Medulla oblongata (tissue), 1 donor: ENCODE measurements around the gene LYPD3.
A peak's percentile ranks its signal among the peaks of the same experiment; 100 is the strongest.
"Not testable (repeated sequence)": the region's sequence is repeated elsewhere in the genome, so short reads cannot be mapped to it uniquely, and the experiment has no call there.

Experiments used
- DNase-seq: peaks from one replicate; pipeline ENCODE4 v3.0.0-alpha.2; 2015; ENCODE audit errors: extremely low spot score

Gene LYPD3

GRCh38 chr19:43462383-43462782 lies 3.0 kb downstream of the LYPD3 start:
- DNase-seq: no peak

GRCh38 chr19:43461303-43461702 lies 4.1 kb downstream of the LYPD3 start:
- no peak for DNase-seq

GRCh38 chr19:43460362-43461016 lies 4.9 kb downstream of the LYPD3 start:
- DNase-seq: no peak

- no peak for DNase-seq
Observed at GRCh38 chr19:43457809-43458208, 7.6 kb downstream of the LYPD3 start.

- no peak for DNase-seq
Observed at GRCh38 chr19:43455321-43456113, 9.9 kb downstream of the LYPD3 start.

GRCh38 chr19:43454031-43454430 lies 11.4 kb downstream of the LYPD3 start:
- no peak for DNase-seq

- no peak for DNase-seq
Observed at GRCh38 chr19:43452582-43452981, 12.8 kb downstream of the LYPD3 start.

GRCh38 chr19:43450545-43450997 lies 14.8 kb downstream of the LYPD3 start:
- DNase-seq: no peak

- DNase-seq: no peak
Observed at GRCh38 chr19:43447655-43448054, 17.8 kb downstream of the LYPD3 start.

GRCh38 chr19:43446746-43447489 lies 18.5 kb downstream of the LYPD3 start:
- DNase-seq: peak; percentile 93

- DNase-seq: no peak
Observed at GRCh38 chr19:43445426-43445825, 20.0 kb downstream of the LYPD3 start.

GRCh38 chr19:43444531-43445287 lies 20.7 kb downstream of the LYPD3 start:
- DNase-seq: no peak

- DNase-seq: not testable (repeated sequence)
Observed at GRCh38 chr19:43444091-43444490, 21.3 kb downstream of the LYPD3 start.

GRCh38 chr19:43441716-43442115 lies 23.7 kb downstream of the LYPD3 start:
- no peak for DNase-seq

GRCh38 chr19:43439709-43440063 lies 25.7 kb downstream of the LYPD3 start:
- DNase-seq: no peak

- no peak for DNase-seq
Observed at GRCh38 chr19:43439032-43439708, 26.2 kb downstream of the LYPD3 start.

GRCh38 chr19:43438291-43439031 lies 26.9 kb downstream of the LYPD3 start:
- no peak for DNase-seq

GRCh38 chr19:43437712-43438111 lies 27.7 kb downstream of the LYPD3 start:
- no peak for DNase-seq

- DNase-seq: not testable (repeated sequence)
Observed at GRCh38 chr19:43437284-43437683, 28.1 kb downstream of the LYPD3 start.

GRCh38 chr19:43435775-43436174 lies 29.6 kb downstream of the LYPD3 start:
- no peak for DNase-seq

- no peak for DNase-seq
Observed at GRCh38 chr19:43433689-43434088, 31.7 kb downstream of the LYPD3 start.
